Loucy (cell line): ENCODE measurements around the gene FAM163B.

Experiments
- H2AFZ ChIP-seq: fragments of 200-600 bp; sonication (generic); 2 replicates; pipeline ENCODE4 v1.6.0; 2016; ENCODE audit warnings: antibody characterized with exemption, mild to moderate bottlenecking, low read length, moderate library complexity
- H3F3A ChIP-seq: fragments of 200-600 bp; 2 replicates; pipeline ENCODE4 v1.6.0; 2016; ENCODE audit warnings: antibody characterized with exemption, low read depth, mild to moderate bottlenecking
- H3K27me3 ChIP-seq: fragments of 200-600 bp; sonication (generic); 2 replicates; pipeline ENCODE4 v1.6.1; 2014; ENCODE audit warnings: low read length, mild to moderate bottlenecking; ENCODE audit not compliant: insufficient read depth, poor library complexity, severe bottlenecking
- H3K36me3 ChIP-seq: fragments of 200-600 bp; sonication (generic); 2 replicates; pipeline ENCODE4 v1.6.1; 2016; ENCODE audit warnings: low read length; ENCODE audit not compliant: insufficient read depth
- H3K4me1 ChIP-seq: fragments of 200-600 bp; sonication (generic); 2 replicates; pipeline ENCODE4 v1.5.1; 2014; ENCODE audit warnings: low read length, mild to moderate bottlenecking; ENCODE audit not compliant: insufficient read depth, poor library complexity, severe bottlenecking
- H3K4me2 ChIP-seq: fragments of 200-600 bp; sonication (generic); 2 replicates; pipeline ENCODE4 v1.6.0; 2014; ENCODE audit warnings: antibody characterized with exemption, low read length, low read depth, mild to moderate bottlenecking; ENCODE audit not compliant: poor library complexity, severe bottlenecking
- H3K4me3 ChIP-seq: fragments of 200-600 bp; sonication (generic); 2 replicates; pipeline ENCODE4 v1.5.1; 2014; ENCODE audit warnings: low read length, mild to moderate bottlenecking, mixed read lengths; ENCODE audit not compliant: poor library complexity, severe bottlenecking
- H3K79me2 ChIP-seq: fragments of 200-600 bp; sonication (generic); 2 replicates; pipeline ENCODE4 v1.6.1; 2014; ENCODE audit warnings: low read length; ENCODE audit not compliant: insufficient read depth
- H3K9ac ChIP-seq: fragments of 200-600 bp; sonication (generic); 2 replicates; pipeline ENCODE4 v1.6.0; 2014; ENCODE audit warnings: mild to moderate bottlenecking, low read depth, low read length, moderate library complexity; ENCODE audit not compliant: poor library complexity, severe bottlenecking
- H3K9me2 ChIP-seq: fragments of 200-600 bp; sonication (generic); replicated peaks from 2 replicates; pipeline ENCODE4 v1.6.1; 2016; ENCODE audit warnings: low read depth, low read length, mixed read lengths
- H3K9me3 ChIP-seq: fragments of 200-600 bp; sonication (generic); 2 replicates; pipeline ENCODE4 v1.6.1; 2014; ENCODE audit warnings: mild to moderate bottlenecking, antibody characterized with exemption, low read length, low read depth; ENCODE audit not compliant: insufficient read depth
- H4K20me1 ChIP-seq: fragments of 200-600 bp; sonication (generic); 2 replicates; pipeline ENCODE4 v1.6.0; 2014; ENCODE audit warnings: antibody characterized with exemption, low read length, mild to moderate bottlenecking; ENCODE audit not compliant: insufficient read depth, poor library complexity, severe bottlenecking
- CTCF ChIP-seq: fragments of 200-600 bp; sonication (generic); conservative IDR thresholded peaks from 2 replicates; pipeline ENCODE4 v1.5.1; 2014; ENCODE audit warnings: mild to moderate bottlenecking, antibody characterized with exemption, low read length
- EZH2phosphoT487 ChIP-seq: fragments of 200-600 bp; IDR thresholded peaks from 2 replicates; pipeline ENCODE4 v1.6.1; 2018; ENCODE audit warnings: antibody characterized with exemption, mild to moderate bottlenecking, moderate library complexity, borderline replicate concordance

Gene FAM163B

GRCh38 chr9:133609311-133610098 is at the start of gene FAM163B:
FAM163B (minus strand) TSS chr9:133609389; CDS start chr9:133580223, 29,166 bp downstream.
- no peak for TF ChIP-seq CTCF
- no peak for TF ChIP-seq EZH2phosphoT487
- H3K27me3 ChIP-seq = no peaks in the 10 kb centered on the region
- no peaks in the 10 kb centered on the region for H4K20me1 ChIP-seq

GRCh38 chr9:133657120-133657661 is 48.0 kb upstream of the FAM163B start:
- Histone ChIP-seq H4K20me1 (no peaks in the 10 kb centered on the region), H3K4me1 (no peaks in the 10 kb centered on the region), H3K27me3 (no peaks in the 10 kb centered on the region), H3K36me3 (no peaks in the 10 kb centered on the region), H3F3A (no peaks in the 10 kb centered on the region), H2AFZ (no peak overlapping the region), H3K79me2 (no peaks in the 10 kb centered on the region), H3K4me2 (no peak overlapping the region), H3K9me2 (no peaks in the 10 kb centered on the region), H3K9me3 (no peaks in the 10 kb centered on the region), H3K4me3 (no peak overlapping the region), H3K9ac (no peak overlapping the region)
- TF ChIP-seq EZH2phosphoT487 (no peak), CTCF (no peak)

More at GRCh38 chr9:133609311-133610098, at the start of gene FAM163B:
- peaks cover 4% of the 10 kb centered on the region for H3K4me1 ChIP-seq
- H3K79me2 ChIP-seq = no peaks in the 10 kb centered on the region
- H3K36me3 ChIP-seq = no peaks in the 10 kb centered on the region
- H3F3A ChIP-seq = no peaks in the 10 kb centered on the region
- H3K4me3 ChIP-seq = no peak within 1 kb of the TSS
- no peaks in the 10 kb centered on the region for H3K9me3 ChIP-seq
- no peak within 1 kb of the TSS for H2AFZ ChIP-seq
- H3K9ac ChIP-seq = no peak within 1 kb of the TSS
- no peak within 1 kb of the TSS for H3K4me2 ChIP-seq
- no peaks in the 10 kb centered on the region for H3K9me2 ChIP-seq

- Histone ChIP-seq H3K36me3 (no peaks in the 10 kb centered on the region), H3K27me3 (no peaks in the 10 kb centered on the region), H4K20me1 (no peaks in the 10 kb centered on the region), H3K9me2 (no peaks in the 10 kb centered on the region), H3K79me2 (no peaks in the 10 kb centered on the region), H3K4me2 (no peak overlapping the region), H3K4me1 (no peaks in the 10 kb centered on the region), H3F3A (no peaks in the 10 kb centered on the region), H2AFZ (no peak overlapping the region), H3K9me3 (no peaks in the 10 kb centered on the region), H3K9ac (no peak overlapping the region), H3K4me3 (no peak overlapping the region)
- TF ChIP-seq CTCF (no peak), EZH2phosphoT487 (no peak)
Observed at GRCh38 chr9:133656211-133657119, 47.3 kb upstream of the FAM163B start.
